HG03045 (cell line): ENCODE data around the gene CEBPG.

Experiments
- ATAC-seq: cut with Tn5 transposase; IDR thresholded peaks from one replicate; pipeline ENCODE4 v1.9.1; 2021; ENCODE audit warnings: mild to moderate bottlenecking, moderate library complexity; ENCODE audit not compliant: unreplicated experiment

The CEBPG gene

DNA sequence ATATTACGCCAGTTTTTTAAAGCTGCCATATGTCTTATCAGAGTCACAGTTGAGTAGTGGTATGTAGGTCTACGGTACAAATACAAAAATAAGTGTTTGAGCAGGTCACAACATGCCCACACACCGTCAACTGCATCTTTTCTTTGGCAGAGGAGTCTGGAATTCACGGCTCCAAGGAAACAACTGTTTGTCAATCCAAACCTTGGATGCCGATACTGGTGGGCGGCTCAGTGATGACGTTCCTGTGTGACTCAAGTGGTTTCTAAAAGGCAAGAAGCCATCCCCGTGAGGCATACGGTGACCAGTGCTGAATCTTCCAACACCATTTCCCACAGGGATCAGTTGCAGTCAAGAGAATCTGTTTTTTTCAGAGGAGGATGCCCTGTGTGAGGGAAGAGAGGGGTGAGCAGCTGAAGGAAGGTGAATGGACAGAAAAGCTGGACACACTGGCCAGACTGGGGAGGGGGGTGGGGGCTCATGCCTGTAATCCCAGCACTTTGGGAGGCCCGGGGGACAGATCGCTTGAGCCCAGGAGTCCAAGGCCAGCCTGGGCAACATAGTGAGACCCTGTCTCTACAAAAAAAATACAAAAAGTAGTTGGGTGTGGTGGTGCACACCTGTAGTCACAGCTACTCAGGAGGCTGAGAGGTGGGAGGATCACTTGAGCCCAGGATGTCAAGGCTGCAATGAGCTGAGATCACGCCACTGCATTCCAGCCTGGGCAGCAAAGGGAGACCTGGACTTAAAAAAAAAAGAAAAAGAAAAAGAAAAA lies 22.8 kb upstream of the CEBPG start:
- ATAC-seq = no peak

DNA sequence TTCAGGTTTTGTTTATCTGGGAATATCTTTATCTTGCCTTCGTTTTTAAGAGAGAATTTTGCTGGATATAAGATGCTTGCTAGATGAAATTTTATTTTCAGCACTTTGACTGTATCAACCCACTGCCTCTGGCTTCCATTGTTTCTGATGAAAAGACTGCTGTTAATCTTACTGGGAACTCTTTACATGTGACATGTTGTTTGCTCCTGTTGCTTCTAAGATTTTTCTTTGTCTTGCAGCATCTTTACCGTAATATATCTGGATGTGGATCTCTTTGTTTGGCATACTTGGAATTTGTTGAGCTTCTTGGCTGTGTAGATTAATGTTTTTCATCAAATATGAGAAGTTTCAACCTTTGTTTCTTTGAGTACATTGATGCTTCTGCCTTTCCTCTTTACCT lies 18.0 kb upstream of the CEBPG start:
- no peak for ATAC-seq

DNA sequence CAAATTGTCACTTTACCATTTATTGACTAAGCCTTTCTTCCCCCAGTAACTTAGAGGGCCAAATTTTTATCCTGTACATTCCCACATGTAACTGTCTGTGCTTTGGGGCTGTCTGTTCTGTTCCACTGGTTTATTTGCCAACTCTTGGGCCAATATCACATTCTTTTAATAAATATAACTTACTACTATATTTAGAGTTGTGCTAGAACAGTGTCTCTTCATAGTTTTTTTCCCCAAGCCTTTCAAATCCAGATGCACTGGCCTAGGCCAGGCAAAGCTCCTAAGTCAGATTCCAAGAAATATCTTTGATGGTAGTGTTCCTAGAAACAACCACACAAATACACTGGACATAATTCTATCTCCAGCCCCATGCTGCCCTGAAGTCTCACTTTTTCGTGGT lies 16.0 kb upstream of the CEBPG start:
- ATAC-seq = no peak

DNA sequence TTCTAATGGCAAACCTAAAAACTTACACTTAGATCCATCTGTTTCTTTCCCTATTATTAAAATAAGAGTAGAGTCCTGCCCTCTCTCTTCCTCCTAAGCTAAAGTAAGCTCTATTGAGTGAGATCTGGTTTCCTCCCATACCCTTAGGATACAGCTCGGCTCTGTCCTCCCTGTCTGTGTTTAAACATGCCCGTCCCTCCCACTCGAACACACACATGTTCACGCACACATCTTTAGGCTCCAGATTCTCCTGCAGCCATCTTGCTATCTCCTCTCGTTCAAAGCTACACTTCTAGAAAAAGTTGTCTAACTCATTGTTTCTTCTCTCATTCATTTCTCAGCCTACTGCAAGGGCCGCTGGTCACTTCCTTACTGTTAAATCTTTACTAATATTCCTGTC lies 15.1 kb upstream of the CEBPG start:
- ATAC-seq = no peak

DNA sequence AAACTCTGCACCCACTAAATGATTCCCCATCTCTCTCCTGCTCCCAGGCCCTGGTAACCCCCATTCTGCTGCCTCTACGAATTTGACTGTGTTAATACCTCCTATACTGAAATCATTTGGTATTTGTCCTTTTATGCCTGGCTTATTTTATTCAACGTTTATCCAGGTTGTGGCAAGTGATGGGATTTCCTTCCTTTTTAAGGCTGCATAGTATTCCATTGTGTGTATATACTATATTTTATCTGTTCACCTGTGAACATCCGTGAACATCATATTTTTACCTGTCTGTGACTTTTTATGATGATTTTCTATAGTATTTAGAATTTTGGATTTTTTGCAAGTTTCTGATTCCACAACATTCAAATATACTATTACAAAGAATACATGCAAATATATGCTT lies 13.9 kb upstream of the CEBPG start:
- no peak for ATAC-seq

DNA sequence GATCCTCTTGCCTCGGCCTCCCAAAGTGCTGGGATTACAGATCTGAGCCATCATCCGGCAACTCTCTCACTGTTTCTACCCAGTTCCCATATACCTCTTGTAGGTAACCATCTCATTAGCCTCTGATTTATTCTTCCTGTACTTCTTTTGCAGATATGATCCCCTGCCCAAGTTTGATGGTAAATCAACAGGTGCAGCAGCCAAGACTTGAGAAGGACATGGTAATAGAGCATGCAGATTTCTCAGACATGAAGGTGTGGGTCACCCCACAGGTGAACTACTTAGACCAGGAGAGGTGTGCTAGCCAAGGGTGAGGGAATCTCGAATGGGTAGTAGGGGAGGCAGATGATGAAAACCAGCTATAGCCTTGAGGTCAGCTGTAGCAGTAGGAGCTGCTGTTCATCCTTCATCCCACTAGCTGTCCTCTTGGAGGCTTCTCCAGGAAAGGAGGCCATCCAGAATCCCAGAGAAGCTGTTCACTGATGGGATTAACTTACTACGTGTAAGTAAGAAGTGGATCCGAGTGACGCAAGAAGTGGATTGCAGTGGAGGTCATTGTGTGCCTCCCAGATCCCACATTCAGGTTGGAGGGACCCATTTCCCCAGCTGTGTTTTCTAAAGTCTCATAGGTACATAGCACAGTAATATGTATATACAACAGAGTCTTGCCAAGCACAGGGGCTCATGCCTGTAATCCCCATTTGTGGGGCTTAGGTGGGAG lies 10.8 kb upstream of the CEBPG start:
- ATAC-seq = no peak

DNA sequence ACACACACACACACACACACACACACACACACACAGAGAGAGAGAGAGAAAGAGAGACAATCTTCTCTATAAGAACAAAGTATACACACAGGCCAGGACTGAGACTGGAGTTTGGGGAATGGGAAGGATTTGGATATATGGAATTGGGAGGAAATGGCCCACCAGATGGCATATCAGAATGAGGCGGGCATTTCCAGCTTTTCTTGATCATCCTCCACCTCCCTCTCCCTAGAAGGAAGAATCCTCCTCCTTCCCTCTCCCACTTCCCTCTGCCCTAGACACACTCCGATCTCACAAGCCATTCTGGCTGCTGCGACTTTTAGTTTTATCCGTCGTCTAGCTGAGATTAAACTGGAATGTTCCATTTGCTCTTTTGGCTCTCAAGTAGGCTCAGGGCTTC lies 10.0 kb upstream of the CEBPG start:
- no peak for ATAC-seq

DNA sequence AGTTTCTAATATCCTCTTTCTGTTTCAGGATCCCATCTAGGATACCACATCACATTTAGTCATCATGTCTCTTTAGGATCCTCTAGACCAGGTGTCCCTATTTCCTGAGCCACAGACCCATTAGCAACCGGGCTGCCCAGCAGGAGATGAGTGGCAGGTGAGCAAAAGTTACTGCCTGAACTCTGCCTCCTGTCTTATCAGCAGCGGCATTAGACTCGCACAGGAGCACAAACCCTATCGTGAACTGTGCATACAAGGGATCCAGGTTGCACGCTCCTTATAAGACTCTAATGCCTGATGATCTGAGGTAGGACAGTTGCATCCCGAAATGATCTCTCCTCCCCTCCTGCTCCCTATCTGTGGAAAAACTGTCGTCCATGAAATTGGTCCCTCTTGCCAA lies 7.8 kb upstream of the CEBPG start:
- no peak for ATAC-seq

DNA sequence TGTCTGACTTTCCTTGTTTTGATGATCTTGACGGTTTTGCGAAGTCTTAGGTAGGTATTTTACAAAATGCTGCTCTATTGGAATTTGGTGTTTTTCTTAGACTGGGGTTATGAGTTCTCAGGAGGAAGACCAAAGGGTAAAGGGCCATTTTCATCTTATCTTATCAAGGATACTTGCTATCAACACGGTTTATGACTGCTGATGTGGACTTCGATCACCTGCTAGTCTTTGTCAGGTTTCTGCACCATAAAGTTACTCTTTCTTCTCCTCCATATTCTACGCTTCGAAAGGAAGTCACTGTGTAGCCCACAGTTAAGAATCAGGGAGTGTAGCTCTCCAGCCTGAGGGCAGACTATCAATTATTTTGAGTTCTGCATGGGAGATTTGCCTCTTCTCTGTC lies 7.4 kb upstream of the CEBPG start:
- no peak for ATAC-seq

DNA sequence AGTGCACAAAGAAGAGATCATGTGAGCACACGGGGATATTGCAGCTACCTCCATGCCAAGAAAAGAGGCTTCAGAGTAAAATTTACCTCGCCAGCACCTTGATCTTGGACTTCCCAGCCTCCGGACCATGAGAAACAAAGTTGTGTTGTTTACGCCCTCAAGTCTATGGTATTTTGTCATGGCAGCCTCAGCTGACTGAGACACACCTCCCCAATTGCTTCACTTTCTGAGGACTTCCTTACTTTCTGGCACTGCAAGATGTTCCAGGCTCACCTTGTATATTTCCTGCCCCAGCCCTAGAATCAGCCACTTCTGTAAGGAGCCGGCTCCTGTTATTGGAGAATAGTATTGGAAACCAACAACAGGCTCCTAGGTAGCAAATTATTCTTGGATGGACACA lies 6.6 kb upstream of the CEBPG start:
- no peak for ATAC-seq

DNA sequence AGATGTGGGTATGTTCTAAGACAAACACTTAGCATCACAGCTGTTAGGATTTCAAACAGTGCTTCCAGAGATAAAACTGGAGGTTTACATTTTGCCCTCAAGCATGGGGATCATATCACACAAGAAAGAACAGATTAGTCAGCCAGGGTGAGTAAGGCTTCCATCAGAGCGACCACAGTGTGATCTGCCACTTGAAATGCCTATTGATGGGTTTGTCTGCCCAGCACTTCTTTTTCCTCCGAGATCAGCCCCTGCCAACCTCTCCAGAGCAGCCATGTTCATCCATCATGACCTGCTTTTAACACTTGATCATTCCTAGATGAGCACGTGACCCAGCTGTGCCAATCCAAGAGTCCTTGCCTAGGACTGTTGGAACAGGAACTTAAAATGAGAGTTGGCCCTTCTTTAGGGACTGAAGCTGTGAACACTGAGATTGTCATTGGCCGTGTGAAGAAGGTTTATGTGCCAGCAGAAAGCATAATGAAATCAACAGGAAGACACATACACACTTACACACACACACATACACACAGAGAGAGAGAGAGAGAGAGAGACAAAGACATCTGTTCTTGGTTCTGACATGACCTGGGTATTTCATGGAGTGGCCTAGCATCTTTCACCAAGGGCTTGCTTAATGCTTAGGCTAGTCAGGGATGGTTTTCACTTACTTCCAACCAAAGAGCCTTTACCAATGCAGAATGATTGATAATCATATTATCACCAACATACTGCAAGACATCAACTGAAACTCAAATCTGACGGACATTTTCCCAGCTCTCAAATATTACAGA lies 5.2 kb upstream of the CEBPG start:
- no peak for ATAC-seq

DNA sequence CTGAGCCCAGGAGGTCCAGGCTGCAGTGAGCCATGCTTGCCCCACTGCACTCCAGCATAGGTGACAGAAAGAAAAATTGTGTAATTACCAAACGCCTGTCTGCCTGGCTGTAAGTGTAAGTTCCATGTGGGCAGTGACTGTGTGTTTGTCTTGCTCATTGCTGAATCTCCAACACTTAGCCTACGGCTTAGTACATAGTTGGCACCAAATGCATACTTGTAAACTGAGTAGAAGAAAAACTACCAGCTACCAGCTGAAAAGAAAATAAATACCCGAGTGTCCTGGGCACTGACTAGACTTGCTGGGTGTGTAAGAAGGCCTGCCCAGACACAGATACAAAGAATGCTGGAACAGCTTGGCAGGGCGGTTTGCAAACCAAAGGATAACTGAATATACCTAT lies 2.7 kb upstream of the CEBPG start:
- ATAC-seq = no peak

DNA sequence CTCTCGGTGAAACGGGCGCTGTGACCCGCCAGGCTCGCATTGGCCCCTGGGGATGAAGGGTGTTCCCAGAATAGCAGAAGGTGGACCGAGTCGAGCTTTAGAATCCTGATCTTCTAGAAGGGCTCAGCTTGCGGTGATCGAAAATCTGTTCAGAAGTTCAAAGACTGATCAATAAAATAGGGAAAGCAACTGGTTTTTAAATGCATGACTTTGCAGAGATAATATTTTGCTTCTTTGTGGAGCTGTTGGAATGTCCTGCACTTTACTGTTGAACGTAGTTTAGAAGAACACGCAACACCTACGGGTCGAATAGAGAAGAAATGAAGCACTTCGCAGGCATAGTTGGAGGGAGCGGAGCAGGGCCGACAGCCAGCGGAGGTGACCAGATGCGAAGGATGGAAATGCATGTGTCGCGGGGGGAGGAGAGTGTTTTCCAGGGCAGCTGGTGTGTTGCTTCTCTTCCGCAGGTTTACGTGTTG lies 766 bp downstream of the CEBPG start:
- no peak for ATAC-seq

DNA sequence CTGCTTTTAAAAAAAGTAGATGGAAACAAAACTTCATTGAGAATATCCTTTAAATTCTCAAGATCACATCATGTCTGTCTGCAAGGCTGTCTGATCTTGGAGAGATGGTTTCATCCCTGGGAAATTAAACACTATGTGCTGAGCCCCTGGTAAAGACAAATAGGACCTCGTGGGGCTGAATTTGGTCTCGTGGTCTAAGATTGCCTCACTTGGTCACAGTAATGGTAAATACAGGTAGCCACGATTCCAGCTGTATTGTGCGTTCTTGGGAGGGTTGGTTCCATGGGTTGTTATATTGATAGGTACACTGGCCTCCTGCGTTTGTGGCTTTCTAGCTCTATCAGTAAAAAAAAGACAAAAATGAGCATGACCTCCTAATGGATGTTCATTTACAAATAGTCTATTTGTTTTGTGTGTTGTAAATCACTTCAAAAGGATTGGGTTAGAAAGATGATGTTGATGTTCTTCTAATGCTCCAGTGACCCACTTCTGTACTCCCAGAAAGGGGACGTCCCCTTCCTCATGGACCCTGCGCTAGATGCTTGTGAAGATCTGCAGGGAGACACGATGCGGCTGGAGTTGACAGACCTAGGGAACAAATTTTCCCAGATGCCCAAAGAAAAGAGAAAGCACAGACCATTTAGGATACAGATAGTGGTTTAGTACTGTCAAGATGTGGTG lies 1.8 kb downstream of the CEBPG start:
- ATAC-seq = no peak

DNA sequence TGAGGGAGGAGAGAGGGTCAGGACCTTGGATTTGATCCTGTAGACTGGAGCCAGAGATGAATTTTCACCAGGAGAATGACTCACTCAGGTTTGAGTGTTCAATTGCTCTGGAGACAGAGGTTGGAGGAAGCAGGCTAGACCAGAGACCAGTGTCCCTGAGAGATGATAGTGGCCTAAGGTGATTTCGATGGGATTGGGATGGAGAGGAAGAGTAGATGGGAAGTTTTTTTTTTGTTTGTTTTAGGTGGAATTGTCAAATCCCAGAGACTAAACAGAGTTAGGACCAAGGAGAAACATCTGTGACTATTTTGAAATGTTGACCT lies 2.3 kb downstream of the CEBPG start:
- no peak for ATAC-seq

DNA sequence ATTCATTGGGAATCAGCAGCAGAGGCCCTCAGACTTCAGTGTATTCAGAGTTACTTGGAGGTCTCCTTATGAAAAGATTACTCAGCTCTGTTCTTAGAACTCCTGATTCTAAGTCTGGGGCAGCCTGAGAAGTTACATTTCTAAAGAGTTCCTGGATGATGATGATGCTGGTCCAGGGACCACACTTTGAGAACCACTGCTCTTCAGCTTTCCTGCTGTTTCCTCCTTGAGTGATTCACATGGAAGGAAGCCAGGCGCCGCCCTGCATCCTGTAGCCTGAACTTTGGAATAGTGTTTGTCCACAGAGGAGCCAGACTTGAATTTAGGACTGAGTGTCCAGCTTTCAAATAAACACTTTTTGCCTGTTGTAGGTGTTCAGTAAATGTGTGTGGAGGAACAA lies 2.9 kb downstream of the CEBPG start:
- no peak for ATAC-seq

DNA sequence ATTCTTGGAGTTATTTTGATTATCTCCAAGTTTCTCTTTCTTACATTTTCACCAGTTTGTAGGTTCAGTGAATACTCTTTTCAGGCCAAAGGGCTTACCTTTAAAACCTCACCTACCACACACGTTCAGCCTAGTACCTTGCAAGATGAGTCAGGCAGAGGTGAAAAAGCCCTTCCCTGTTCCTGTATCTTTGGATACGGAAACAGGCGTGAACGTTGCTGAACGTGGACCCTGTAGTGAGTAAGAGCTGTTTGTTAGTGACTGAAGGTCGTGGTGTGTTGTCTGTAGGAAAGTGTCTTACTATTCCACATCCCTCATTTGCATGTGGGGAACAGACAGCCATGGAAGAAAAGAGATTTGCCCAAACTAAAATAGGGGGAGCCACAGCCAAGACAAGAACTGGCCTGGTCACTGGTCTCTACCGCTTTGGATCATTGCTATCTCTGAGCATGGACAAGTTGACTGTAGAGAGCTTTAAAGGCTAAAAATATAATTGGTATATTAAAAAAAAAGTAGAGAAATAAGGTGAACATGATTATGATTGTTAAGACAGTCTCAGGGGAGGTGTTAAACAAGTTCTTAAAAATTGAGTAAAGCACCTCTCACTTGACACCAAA lies 3.5 kb downstream of the CEBPG start:
- ATAC-seq = no peak

DNA sequence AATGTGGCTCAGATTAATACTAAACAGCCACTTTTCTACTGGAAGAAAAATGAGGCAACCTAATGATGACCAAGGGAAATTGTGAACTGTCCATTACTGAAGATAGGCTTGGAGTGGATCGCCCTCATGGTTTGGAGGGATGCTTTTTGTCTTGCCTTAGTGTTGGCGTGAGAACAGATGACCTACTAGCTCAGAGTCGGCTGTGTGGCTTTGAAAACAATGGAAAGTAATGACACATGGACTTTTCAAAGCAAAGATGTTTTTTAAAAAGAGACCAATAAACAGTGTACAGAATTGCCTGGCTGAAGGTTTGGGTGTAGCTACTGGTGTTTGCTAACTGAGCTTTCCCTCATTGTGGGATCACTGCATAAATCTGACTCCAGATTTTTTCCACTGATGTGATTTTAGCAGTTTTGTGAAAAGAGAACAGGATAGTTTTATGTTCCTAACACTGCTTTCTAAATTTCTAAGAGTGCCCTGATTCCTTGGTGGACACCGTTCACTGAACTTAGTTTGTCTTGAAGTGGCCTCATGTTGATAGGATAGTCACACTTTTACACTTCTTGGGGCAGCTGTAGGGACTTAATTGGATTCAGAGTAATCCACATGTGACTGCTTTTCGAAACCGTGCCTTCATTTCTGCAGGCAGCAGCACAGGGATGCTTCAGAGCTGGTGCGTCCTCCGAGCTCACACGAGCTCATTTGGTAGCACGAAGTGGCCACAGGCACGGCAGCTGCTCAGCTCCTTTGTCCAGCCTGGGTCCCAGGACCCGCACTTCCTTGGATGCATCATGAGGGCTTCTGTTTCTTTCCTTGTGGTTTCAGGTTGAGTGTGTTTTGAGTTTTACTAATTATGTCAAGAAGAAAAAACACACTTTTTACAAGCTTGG lies 4.3 kb downstream of the CEBPG start:
- no peak for ATAC-seq

DNA sequence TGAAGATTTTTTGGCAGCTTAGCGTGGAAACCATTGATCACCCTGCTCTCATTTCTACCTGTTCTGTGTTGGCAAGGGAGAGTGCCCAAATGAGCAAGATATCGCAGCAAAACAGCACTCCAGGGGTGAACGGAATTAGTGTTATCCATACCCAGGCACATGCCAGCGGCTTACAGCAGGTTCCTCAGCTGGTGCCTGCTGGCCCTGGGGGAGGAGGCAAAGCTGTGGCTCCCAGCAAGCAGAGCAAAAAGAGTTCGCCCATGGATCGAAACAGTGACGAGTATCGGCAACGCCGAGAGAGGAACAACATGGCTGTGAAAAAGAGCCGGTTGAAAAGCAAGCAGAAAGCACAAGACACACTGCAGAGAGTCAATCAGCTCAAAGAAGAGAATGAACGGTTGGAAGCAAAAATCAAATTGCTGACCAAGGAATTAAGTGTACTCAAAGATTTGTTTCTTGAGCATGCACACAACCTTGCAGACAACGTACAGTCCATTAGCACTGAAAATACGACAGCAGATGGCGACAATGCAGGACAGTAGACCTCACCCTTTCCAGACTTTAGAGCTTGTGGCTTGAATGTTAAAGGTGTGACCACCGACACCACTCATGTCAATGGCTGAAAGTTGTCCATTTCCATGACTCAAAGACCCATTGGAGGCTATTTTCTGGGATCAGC lies 5.8 kb downstream of the CEBPG start:
- no peak for ATAC-seq
